Measurements from ENCODE around the gene HGFAC. TPM values are rescaled to one million over a fixed set of nuclear protein-coding genes. Genes with fewer than 3 reads are reported as not detected.

Gene HGFAC
- total RNA-seq, 1 donor from 2014 or later: 2.2 TPM

Other genes with a start within 250 kb of the HGFAC start
- gene MSANTD1, start 192.8 kb upstream of the HGFAC start, total RNA-seq: 3.4 TPM
- gene RGS12, start 148.9 kb upstream of the HGFAC start, total RNA-seq: 110 TPM
- 0.49 TPM for gene DOK7, start 21.3 kb downstream of the HGFAC start, total RNA-seq
- 11.3 TPM for gene LRPAP1, start 90.5 kb downstream of the HGFAC start, total RNA-seq